ENCODE measurements around the gene APOA4. TPM values are rescaled to one million over a fixed set of nuclear protein-coding genes. Genes with fewer than 3 reads are reported as not detected.

Gene APOA4
- total RNA-seq, 4 donors from 2014 or later: 2.6 to 3.5 TPM; not detected in 2

DNA sequence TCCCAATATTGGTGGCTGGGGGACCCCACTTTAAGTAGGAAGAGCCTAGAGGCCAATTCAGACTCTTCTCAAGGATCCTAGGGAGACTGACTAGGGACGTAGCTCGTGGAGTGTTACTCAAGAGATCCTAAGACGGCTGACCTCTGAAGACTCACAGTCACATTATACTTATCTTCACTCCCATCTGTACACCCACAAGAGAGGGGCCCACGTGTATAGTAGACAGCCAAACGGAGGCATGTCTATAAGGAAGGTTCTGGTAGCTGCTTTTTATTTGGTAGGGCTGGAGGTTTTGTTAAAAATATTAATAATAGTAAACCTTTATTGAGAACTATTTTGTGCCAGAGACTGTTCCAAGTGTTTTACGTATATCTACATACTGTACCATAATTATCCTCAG, 37.2 kb upstream of the APOA4 start:
- H3K4me3 ChIP-seq: no peak overlapping the region
- in situ Hi-C loops (cut with MboI; ENCODE audit: low sequenced_read_pairs in 4 of 4): no loop called here
- TF ChIP-seq, protein P1, sequence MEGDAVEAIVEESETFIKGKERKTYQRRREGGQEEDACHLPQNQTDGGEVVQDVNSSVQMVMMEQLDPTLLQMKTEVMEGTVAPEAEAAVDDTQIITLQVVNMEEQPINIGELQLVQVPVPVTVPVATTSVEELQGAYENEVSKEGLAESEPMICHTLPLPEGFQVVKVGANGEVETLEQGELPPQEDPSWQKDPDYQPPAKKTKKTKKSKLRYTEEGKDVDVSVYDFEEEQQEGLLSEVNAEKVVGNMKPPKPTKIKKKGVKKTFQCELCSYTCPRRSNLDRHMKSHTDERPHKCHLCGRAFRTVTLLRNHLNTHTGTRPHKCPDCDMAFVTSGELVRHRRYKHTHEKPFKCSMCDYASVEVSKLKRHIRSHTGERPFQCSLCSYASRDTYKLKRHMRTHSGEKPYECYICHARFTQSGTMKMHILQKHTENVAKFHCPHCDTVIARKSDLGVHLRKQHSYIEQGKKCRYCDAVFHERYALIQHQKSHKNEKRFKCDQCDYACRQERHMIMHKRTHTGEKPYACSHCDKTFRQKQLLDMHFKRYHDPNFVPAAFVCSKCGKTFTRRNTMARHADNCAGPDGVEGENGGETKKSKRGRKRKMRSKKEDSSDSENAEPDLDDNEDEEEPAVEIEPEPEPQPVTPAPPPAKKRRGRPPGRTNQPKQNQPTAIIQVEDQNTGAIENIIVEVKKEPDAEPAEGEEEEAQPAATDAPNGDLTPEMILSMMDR (IDR thresholded peaks at IDR 0.05 in 4 of 5, conservative IDR thresholded peaks at IDR 0.05 in 1 of 5): no peak
- TF ChIP-seq POLR2A (IDR thresholded peaks at IDR 0.05): no peak
- H3K27me3 ChIP-seq: no peaks in the 10 kb centered on the region
- H3K9me3 ChIP-seq: no peaks in the 10 kb centered on the region
- DNase-seq: no peak
- peaks cover 9 to 13% of the 10 kb centered on the region in 2 donors for H3K4me1 ChIP-seq
- peaks cover 0 to 54% of the 10 kb centered on the region in 2 donors for H3K36me3 ChIP-seq
- H3K27ac ChIP-seq: no peak overlapping the region
- intact Hi-C loops (cut with DNase I; ENCODE audit: low total_unique reads): no loop called here
- no peak for ATAC-seq

DNA sequence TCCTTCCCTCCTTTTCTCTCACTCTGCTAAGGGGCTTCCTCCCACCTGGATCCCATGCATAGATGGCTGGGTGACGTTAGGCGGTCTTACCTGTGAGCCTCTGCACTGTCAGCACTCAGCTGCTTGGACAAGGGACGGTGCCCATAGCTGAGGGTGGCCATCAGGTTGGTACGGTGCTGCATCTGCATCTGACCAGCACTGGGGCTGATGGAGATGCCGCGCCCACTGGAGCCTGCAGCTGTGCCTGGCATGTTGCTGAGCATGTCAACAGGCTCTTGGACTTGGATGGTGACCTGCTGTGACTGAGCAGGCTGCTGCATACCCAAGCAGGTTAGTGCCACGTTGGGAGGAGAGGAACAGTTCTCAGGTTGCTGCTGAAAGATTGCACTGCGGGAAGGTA, 36.1 kb upstream of the APOA4 start:
- H3K4me1 ChIP-seq: peaks cover 0 to 2% of the 10 kb centered on the region in 2 donors
- peaks cover 0 to 52% of the 10 kb centered on the region in 2 donors for H3K36me3 ChIP-seq
- intact Hi-C loops (cut with DNase I; ENCODE audit: low total_unique reads): no loop called here
- in situ Hi-C loops (cut with MboI; ENCODE audit: low sequenced_read_pairs in 4 of 4): no loop called here
- no peaks in the 10 kb centered on the region for H3K27me3 ChIP-seq
- DNase-seq (no peak), ATAC-seq (no peak)
- no peaks in the 10 kb centered on the region for H3K9me3 ChIP-seq
- no peak overlapping the region for H3K27ac ChIP-seq
- no peak for TF ChIP-seq POLR2A (IDR thresholded peaks at IDR 0.05)
- TF ChIP-seq, protein P1 (IDR thresholded peaks at IDR 0.05 in 4 of 5, conservative IDR thresholded peaks at IDR 0.05 in 1 of 5): no peak
- no peak overlapping the region for H3K4me3 ChIP-seq

DNA sequence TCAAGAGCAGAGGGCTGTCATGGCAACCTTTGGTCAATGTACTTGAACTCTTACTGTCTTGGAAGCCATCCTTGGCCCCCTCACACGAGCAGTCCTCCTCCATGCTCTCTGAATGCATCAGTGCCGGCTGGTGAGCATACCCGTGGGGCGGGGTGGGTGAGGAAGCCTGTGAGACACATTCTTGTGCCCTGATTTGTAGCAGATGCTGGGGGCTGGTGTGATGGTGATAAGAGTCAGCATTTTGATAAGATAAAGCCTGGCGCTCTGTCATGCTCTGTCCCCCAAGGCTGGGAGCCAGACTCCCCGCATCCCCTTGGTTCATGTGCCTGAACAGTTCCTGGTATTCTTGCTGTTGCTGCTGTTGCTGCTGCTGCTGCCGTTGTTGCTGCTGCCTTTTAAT, 34.8 kb upstream of the APOA4 start:
- no peak overlapping the region for H3K27ac ChIP-seq
- no peaks in the 10 kb centered on the region for H3K27me3 ChIP-seq
- H3K36me3 ChIP-seq: peaks cover 0 to 41% of the 10 kb centered on the region in 2 donors
- peaks cover 3 to 5% of the 10 kb centered on the region in 2 donors for H3K4me1 ChIP-seq
- DNase-seq (no peak), ATAC-seq (no peak)
- in situ Hi-C loops (cut with MboI; ENCODE audit: low sequenced_read_pairs in 4 of 4): no loop called here
- intact Hi-C loops (cut with DNase I; ENCODE audit: low total_unique reads): no loop called here
- TF ChIP-seq, protein P1 (IDR thresholded peaks at IDR 0.05 in 4 of 5, conservative IDR thresholded peaks at IDR 0.05 in 1 of 5): no peak
- no peak for TF ChIP-seq POLR2A (IDR thresholded peaks at IDR 0.05)
- no peak overlapping the region for H3K4me3 ChIP-seq
- H3K9me3 ChIP-seq: no peaks in the 10 kb centered on the region

DNA sequence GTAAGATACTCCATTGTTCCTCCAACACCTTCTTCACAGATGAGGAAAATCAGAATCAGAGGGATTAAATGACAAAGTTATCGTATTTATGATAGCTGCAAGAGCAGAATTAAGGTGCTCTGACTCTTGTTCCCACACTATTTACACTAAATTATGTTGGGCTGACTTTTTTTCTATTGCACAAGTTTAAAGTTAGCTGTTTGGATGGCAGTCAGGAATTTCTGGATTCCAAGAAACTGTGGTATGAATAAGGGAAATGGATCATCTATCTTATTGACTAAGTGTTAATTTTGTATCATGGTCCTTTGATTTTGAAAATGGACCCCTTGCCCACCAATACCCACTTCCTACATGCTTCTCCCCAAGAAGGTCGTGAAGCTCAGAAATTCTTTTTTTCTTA, 34.2 kb upstream of the APOA4 start:
- Histone ChIP-seq H3K36me3 (peaks cover 0 to 36% of the 10 kb centered on the region in 2 donors), H3K9me3 (no peaks in the 10 kb centered on the region), H3K27ac (no peak overlapping the region), H3K4me3 (no peak overlapping the region), H3K27me3 (no peaks in the 10 kb centered on the region), H3K4me1 (peaks cover 9 to 11% of the 10 kb centered on the region in 2 donors)
- TF ChIP-seq, protein P1 (IDR thresholded peaks at IDR 0.05 in 4 of 5, conservative IDR thresholded peaks at IDR 0.05 in 1 of 5): no peak
- no peak for TF ChIP-seq POLR2A (IDR thresholded peaks at IDR 0.05)
- intact Hi-C loops (cut with DNase I; ENCODE audit: low total_unique reads) (no loop called here), in situ Hi-C loops (cut with MboI; ENCODE audit: low sequenced_read_pairs in 4 of 4) (no loop called here)
- ATAC-seq (no peak), DNase-seq (no peak)

DNA sequence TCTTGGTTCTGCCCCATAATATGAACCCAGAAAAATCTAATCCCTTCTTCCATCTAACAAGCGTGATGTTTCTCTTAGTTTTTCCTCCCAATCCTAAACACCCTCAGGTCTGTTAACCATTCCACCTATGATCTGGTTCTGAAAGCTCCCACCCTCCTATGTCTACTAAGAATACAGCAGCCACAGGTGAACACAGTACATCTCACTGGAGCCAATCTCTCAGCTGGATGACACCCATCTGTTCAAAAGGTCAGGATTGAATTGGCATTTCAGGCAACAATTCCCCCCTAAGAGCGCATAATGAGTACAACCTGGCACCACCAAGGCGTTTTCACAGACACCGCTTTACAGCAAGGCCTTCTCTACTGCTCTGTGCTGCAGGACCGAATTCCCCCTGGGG, 33.3 kb upstream of the APOA4 start:
- in situ Hi-C loops (cut with MboI; ENCODE audit: low sequenced_read_pairs in 4 of 4) (no loop called here), intact Hi-C loops (cut with DNase I; ENCODE audit: low total_unique reads) (no loop called here)
- no peak overlapping the region for H3K4me3 ChIP-seq
- no peaks in the 10 kb centered on the region for H3K27me3 ChIP-seq
- peaks cover 13 to 14% of the 10 kb centered on the region in 2 donors for H3K4me1 ChIP-seq
- TF ChIP-seq, protein P1 (IDR thresholded peaks at IDR 0.05 in 4 of 5, conservative IDR thresholded peaks at IDR 0.05 in 1 of 5): no peak
- no peak for TF ChIP-seq POLR2A (IDR thresholded peaks at IDR 0.05)
- H3K27ac ChIP-seq: no peak overlapping the region
- no peak for DNase-seq
- no peak for ATAC-seq
- H3K9me3 ChIP-seq: no peaks in the 10 kb centered on the region
- peaks cover 0 to 31% of the 10 kb centered on the region in 2 donors for H3K36me3 ChIP-seq
